ENCODE measurements around the gene CSAG2. TPM values are rescaled to one million over a fixed set of nuclear protein-coding genes. Genes with fewer than 3 reads are reported as not detected.
"Not testable (repeated sequence)": the region's sequence is repeated elsewhere in the genome, so short reads cannot be mapped to it uniquely, and the experiment has no call there.

Gene CSAG2
- total RNA-seq, 2 experiments from 2014 or later: not detected

DNA sequence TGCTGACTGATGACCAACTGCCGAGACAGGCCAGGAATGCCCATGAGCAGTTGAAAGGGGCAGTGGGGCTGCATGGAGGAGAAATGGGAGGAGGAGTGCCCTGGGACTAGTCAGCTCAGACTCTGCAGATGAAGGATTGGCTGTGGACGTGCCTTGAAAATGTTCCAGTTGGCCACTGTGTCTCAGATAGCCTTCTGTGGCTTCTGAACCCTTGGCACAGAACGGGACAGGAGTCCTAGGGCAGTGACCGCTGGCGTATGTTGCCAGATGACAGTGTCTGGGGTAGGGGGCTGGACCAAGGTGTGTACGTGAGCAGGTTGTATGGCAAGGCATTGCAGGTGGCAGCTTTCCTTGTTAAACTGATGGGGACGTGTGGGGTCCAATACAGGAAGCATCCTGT is 2.6 kb downstream of the CSAG2 start:
- DNase-seq (ENCODE audit: low spot score); H3K4me2 ChIP-seq (ENCODE audit: low read length); H4K20me1 ChIP-seq (ENCODE audit: insufficient read depth, low read length); H3K4me1 ChIP-seq (ENCODE audit: insufficient read depth, low read length, poor library complexity, severe bottlenecking); H3K9me3 ChIP-seq (ENCODE audit: low read length); H3K27ac ChIP-seq (ENCODE audit: low read depth, low read length, poor library complexity, severe bottlenecking); CTCF ChIA-PET (ENCODE audit: unreplicated experiment); intact Hi-C loops (cut with micrococcal nuclease; ENCODE audit: unreplicated experiment); BruUV-seq (replicated peaks); POLR2A ChIA-PET; H3K36me3 ChIP-seq (ENCODE audit: insufficient read depth, low read length); H3K9me2 ChIP-seq (ENCODE audit: insufficient read depth, low read length); H3K79me2 ChIP-seq (ENCODE audit: insufficient read depth, low read depth, low read length); H3K4me3 ChIP-seq (ENCODE audit: low read depth, low read length, poor library complexity, severe bottlenecking); H2AFZ ChIP-seq (ENCODE audit: low read length): not testable (repeated sequence)

DNA sequence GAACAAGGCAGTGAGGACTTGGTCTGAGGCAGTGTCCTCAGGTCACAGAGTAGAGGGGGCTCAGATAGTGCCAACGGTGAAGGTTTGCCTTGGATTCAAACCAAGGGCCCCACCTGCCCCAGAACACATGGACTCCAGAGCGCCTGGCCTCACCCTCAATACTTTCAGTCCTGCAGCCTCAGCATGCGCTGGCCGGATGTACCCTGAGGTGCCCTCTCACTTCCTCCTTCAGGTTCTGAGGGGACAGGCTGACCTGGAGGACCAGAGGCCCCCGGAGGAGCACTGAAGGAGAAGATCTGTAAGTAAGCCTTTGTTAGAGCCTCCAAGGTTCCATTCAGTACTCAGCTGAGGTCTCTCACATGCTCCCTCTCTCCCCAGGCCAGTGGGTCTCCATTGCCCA is 8.7 kb downstream of the CSAG2 start:
- H3K4me2 ChIP-seq (ENCODE audit: low read length); H3K27ac ChIP-seq (ENCODE audit: low read depth, low read length, poor library complexity, severe bottlenecking); H3K4me1 ChIP-seq (ENCODE audit: insufficient read depth, low read length, poor library complexity, severe bottlenecking); DNase-seq (ENCODE audit: low spot score); H4K20me1 ChIP-seq (ENCODE audit: insufficient read depth, low read length); H2AFZ ChIP-seq (ENCODE audit: low read length); POLR2A ChIA-PET; H3K9me3 ChIP-seq (ENCODE audit: low read length); BruUV-seq (replicated peaks); H3K9me2 ChIP-seq (ENCODE audit: insufficient read depth, low read length); H3K79me2 ChIP-seq (ENCODE audit: insufficient read depth, low read depth, low read length); H3K4me3 ChIP-seq (ENCODE audit: low read depth, low read length, poor library complexity, severe bottlenecking); H3K36me3 ChIP-seq (ENCODE audit: insufficient read depth, low read length); intact Hi-C loops (cut with micrococcal nuclease; ENCODE audit: unreplicated experiment); CTCF ChIA-PET (ENCODE audit: unreplicated experiment): not testable (repeated sequence)

DNA sequence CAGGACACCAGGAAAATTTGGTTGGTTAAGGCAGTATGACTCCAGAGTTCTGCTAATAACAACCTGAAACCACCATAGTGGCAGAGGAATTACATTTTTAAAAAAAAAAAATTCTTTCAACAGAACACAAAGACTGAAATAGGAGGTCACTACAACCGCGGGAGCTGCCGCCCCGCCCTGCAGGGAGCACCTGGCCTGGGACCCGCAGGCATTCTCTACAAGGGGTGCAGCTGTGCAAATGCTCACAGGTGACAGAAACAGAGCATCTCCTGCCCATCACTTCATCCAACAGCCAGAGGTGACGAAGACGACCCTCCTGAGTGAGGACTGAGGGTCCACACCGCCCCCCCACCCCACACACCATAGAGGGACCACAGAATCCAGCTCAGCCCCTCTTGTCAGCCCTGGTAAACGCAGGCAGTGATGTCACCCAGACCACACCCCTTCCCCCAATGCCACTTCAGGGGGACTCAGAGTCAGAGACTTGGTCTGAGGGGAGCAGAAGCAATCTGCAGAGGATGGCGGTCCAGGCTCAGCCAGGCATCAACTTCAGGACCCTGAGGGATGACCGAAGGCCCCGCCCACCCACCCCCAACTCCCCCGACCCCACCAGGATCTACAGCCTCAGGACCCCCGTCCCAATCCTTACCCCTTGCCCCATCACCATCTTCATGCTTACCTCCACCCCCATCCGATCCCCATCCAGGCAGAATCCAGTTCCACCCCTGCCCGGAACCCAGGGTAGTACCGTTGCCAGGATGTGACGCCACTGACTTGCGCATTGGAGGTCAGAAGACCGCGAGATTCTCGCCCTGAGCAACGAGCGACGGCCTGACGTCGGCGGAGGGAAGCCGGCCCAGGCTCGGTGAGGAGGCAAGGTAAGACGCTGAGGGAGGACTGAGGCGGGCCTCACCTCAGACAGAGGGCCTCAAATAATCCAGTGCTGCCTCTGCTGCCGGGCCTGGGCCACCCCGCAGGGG is 10.8 kb downstream of the CSAG2 start, which contains the start of gene MAGEA3:
Gene MAGEA3 (plus strand): TSS at position 843 of the 980 bp plus-strand sequence. CDS start 2,039 bp downstream, outside the sequence.
- H3K79me2 ChIP-seq (ENCODE audit: insufficient read depth, low read depth, low read length); DNase-seq (ENCODE audit: low spot score); H3K4me2 ChIP-seq (ENCODE audit: low read length); H3K36me3 ChIP-seq (ENCODE audit: insufficient read depth, low read length); H4K20me1 ChIP-seq (ENCODE audit: insufficient read depth, low read length); intact Hi-C loops (cut with micrococcal nuclease; ENCODE audit: unreplicated experiment); H3K4me3 ChIP-seq (ENCODE audit: low read depth, low read length, poor library complexity, severe bottlenecking); H3K27ac ChIP-seq (ENCODE audit: low read depth, low read length, poor library complexity, severe bottlenecking); CTCF ChIA-PET (ENCODE audit: unreplicated experiment); H3K9me2 ChIP-seq (ENCODE audit: insufficient read depth, low read length); H3K4me1 ChIP-seq (ENCODE audit: insufficient read depth, low read length, poor library complexity, severe bottlenecking); POLR2A ChIA-PET; H3K9me3 ChIP-seq (ENCODE audit: low read length); BruUV-seq (replicated peaks); H2AFZ ChIP-seq (ENCODE audit: low read length): not testable (repeated sequence)

- H3K4me2 ChIP-seq (ENCODE audit: low read length); BruUV-seq (replicated peaks); H2AFZ ChIP-seq (ENCODE audit: low read length); CTCF ChIA-PET (ENCODE audit: unreplicated experiment); H3K79me2 ChIP-seq (ENCODE audit: insufficient read depth, low read depth, low read length); H4K20me1 ChIP-seq (ENCODE audit: insufficient read depth, low read length); H3K9me2 ChIP-seq (ENCODE audit: insufficient read depth, low read length); H3K27ac ChIP-seq (ENCODE audit: low read depth, low read length, poor library complexity, severe bottlenecking); H3K36me3 ChIP-seq (ENCODE audit: insufficient read depth, low read length); H3K9me3 ChIP-seq (ENCODE audit: low read length); intact Hi-C loops (cut with micrococcal nuclease; ENCODE audit: unreplicated experiment); POLR2A ChIA-PET; DNase-seq (ENCODE audit: low spot score); H3K4me3 ChIP-seq (ENCODE audit: low read depth, low read length, poor library complexity, severe bottlenecking); H3K4me1 ChIP-seq (ENCODE audit: insufficient read depth, low read length, poor library complexity, severe bottlenecking): not testable (repeated sequence)
Measured at GRCh38 chrX:152681012-152681411, 28.1 kb downstream of the CSAG2 start.

GRCh38 chrX:152674652-152675051 is 34.4 kb downstream of the CSAG2 start:
- H3K9me2 ChIP-seq (ENCODE audit: insufficient read depth, low read length); H2AFZ ChIP-seq (ENCODE audit: low read length); H3K36me3 ChIP-seq (ENCODE audit: insufficient read depth, low read length); DNase-seq (ENCODE audit: low spot score); POLR2A ChIA-PET; H3K27ac ChIP-seq (ENCODE audit: low read depth, low read length, poor library complexity, severe bottlenecking); H3K9me3 ChIP-seq (ENCODE audit: low read length); CTCF ChIA-PET (ENCODE audit: unreplicated experiment); H3K4me3 ChIP-seq (ENCODE audit: low read depth, low read length, poor library complexity, severe bottlenecking); H3K4me1 ChIP-seq (ENCODE audit: insufficient read depth, low read length, poor library complexity, severe bottlenecking); BruUV-seq (replicated peaks); intact Hi-C loops (cut with micrococcal nuclease; ENCODE audit: unreplicated experiment); H4K20me1 ChIP-seq (ENCODE audit: insufficient read depth, low read length); H3K4me2 ChIP-seq (ENCODE audit: low read length); H3K79me2 ChIP-seq (ENCODE audit: insufficient read depth, low read depth, low read length): not testable (repeated sequence)

Data from OCI-LY7 (cell line).